CD4-positive, alpha-beta memory T cell (primary cell): ENCODE data around the gene GMDS. TPM values are rescaled to one million over a fixed set of nuclear protein-coding genes. Genes with fewer than 3 reads are reported as not detected.

Experiments used
- CTCF ChIA-PET: fragments of 350-600 bp; sonication (Branson Sonifier 250); formaldehyde crosslinking; loops from one replicate; lab custom pipeline; 2021; ENCODE audit warnings: inconsistent platforms; ENCODE audit not compliant: partially characterized antibody; lab: Charles Lee
- POLR2A ChIA-PET: fragments of 350-600 bp; sonication (Branson Sonifier 250); formaldehyde crosslinking; loops from one replicate; lab custom pipeline; 2021; ENCODE audit not compliant: partially characterized antibody; lab: Charles Lee
- DNase-seq, 5 donors: peaks; one replicate each; pipeline versions ENCODE4 v3.0.0 to v3.0.0-alpha.2; 2020 to 2022; ENCODE audit warnings: mixed read lengths in 1 of 5
- H3K27ac ChIP-seq: one replicate; pipeline ENCODE4 v1.7.0; 2013; ENCODE audit warnings: low read depth, low read length
- H3K27me3 ChIP-seq: 2 replicates; pipeline ENCODE4 v1.7.0; 2013; ENCODE audit warnings: mild to moderate bottlenecking, low read length, moderate library complexity; ENCODE audit not compliant: insufficient read depth
- H3K36me3 ChIP-seq: 2 replicates; pipeline ENCODE4 v1.7.0; 2013; ENCODE audit warnings: mild to moderate bottlenecking, low read length, moderate library complexity; ENCODE audit not compliant: insufficient read depth
- H3K4me1 ChIP-seq: 2 replicates; pipeline ENCODE4 v1.7.0; 2013; ENCODE audit warnings: mild to moderate bottlenecking, low read length, moderate library complexity; ENCODE audit not compliant: insufficient read depth
- H3K4me3 ChIP-seq, 2 donors: one replicate each; pipeline ENCODE4 v1.7.0; 2013; ENCODE audit warnings: low read length in 2 of 2, mild to moderate bottlenecking in 1 of 2
- H3K9me3 ChIP-seq, 2 donors: one replicate each; pipeline ENCODE4 v1.7.0; 2013; ENCODE audit warnings: low read length in 2 of 2, control low read depth in 1 of 2; ENCODE audit not compliant: control insufficient read depth in 1 of 2
- H3K27ac Mint-ChIP-seq, 7 donors: one replicate each; pipeline ENCODE4 v1.8.0; 2020 to 2021; ENCODE audit warnings: mixed read lengths in 7 of 7, mild to moderate bottlenecking in 6 of 7, inconsistent platforms in 3 of 7, moderate library complexity in 3 of 7
- H3K27me3 Mint-ChIP-seq, 2 donors: one replicate each; pipeline ENCODE4 v1.8.0; 2020 to 2021; ENCODE audit warnings: mixed read lengths in 2 of 2
- H3K36me3 Mint-ChIP-seq, 2 donors: one replicate each; pipeline ENCODE4 v1.8.0; 2020 to 2021; ENCODE audit warnings: mixed read lengths in 2 of 2, inconsistent platforms in 1 of 2, mild to moderate bottlenecking in 1 of 2
- H3K4me1 Mint-ChIP-seq, 4 donors: one replicate each; pipeline ENCODE4 v1.8.0; 2020 to 2021; ENCODE audit warnings: mixed read lengths in 4 of 4, mild to moderate bottlenecking in 1 of 4
- H3K4me3 Mint-ChIP-seq, 8 donors: one replicate each; pipeline ENCODE4 v1.8.0; 2020 to 2021; ENCODE audit warnings: mixed read lengths in 8 of 8, mild to moderate bottlenecking in 7 of 8, moderate library complexity in 6 of 8, inconsistent platforms in 3 of 8
- H3K9me3 Mint-ChIP-seq, 8 donors: one replicate each; pipeline ENCODE4 v1.8.0; 2020 to 2021; ENCODE audit warnings: mixed read lengths in 8 of 8, mild to moderate bottlenecking in 5 of 8, inconsistent platforms in 3 of 8, moderate library complexity in 1 of 8
- intact Hi-C: fragments of 100-400 bp; cut with micrococcal nuclease; formaldehyde crosslinking; loops from one replicate; pipeline ENCODE4 v1.15.1; 2023
- polyA plus RNA-seq, 2 donors: library from polyadenylated mRNA; unstranded; fragments of 300-500 nt; fragmentation: Illumina TruSeq; gene quantifications; one replicate each; pipeline ENCODE4 v1.2.3, GENCODE V29; 2021
- total RNA-seq, 2 experiments: library from RNA; stranded (reverse); gene quantifications; one replicate each; pipeline ENCODE4 v1.2.3, GENCODE V29; 2021

Gene GMDS
- total RNA-seq: 10 to 100 TPM; 12.1 to 13.9 TPM
- 10 to 100 TPM; 16.5 to 24.0 TPM for polyA plus RNA-seq

- Histone ChIP-seq H3K27me3 (no peaks in the 10 kb centered on the region), H3K36me3 (no peaks in the 10 kb centered on the region), H3K4me1 (peaks cover 22% of the 10 kb centered on the region), H3K27ac (peak within 1 kb of the TSS; percentile 91), H3K9me3 (no peaks in the 10 kb centered on the region), H3K4me3 (peak within 1 kb of the TSS; percentile 82 to 91)
- no peaks in the 10 kb centered on the region for H3K9me3 Mint-ChIP-seq
- ChIA-PET POLR2A (interaction anchor here (1.2 kb wide), 1 partner anchor 1776 kb away, joined by 4 read pairs; a partner anchor contains a TSS), CTCF (interaction anchor here (1.0 kb wide), 1 partner anchor 650 kb away, joined by 3 read pairs; no protein-coding TSS in a partner anchor)
- H3K4me3 Mint-ChIP-seq: peak within 1 kb of the TSS; percentile 92 to 97 (median 93)
- peak; percentile 75 to 83 (median 80) for DNase-seq
- peaks cover 31 to 53% (median 40%) of the 10 kb centered on the region in 4 donors for H3K4me1 Mint-ChIP-seq
- no peaks in the 10 kb centered on the region for H3K27me3 Mint-ChIP-seq
- H3K36me3 Mint-ChIP-seq: peaks cover 12 to 24% of the 10 kb centered on the region in 2 donors
- peak within 1 kb of the TSS; percentile 94 to 98 (median 96) for H3K27ac Mint-ChIP-seq
- intact Hi-C loops: no loop called here
These were observed at the start of gene GMDS for GRCh38 chr6:2245103-2245876. TSS of gene GMDS (minus strand) at chr6:2245605.

- no peaks in the 10 kb centered on the region for H3K9me3 ChIP-seq
- Mint-ChIP-seq H3K4me1 (no peaks in the 10 kb centered on the region), H3K9me3 (peaks cover 0 to 78% (median 68%) of the 10 kb centered on the region in 8 donors), H3K27ac (no peak overlapping the region), H3K27me3 (no peaks in the 10 kb centered on the region), H3K4me3 (no peak overlapping the region), H3K36me3 (peaks cover 32 to 45% of the 10 kb centered on the region in 2 donors)
- H3K27ac ChIP-seq: no peak overlapping the region
- ChIA-PET CTCF (no interaction called here), POLR2A (no interaction called here)
- no peaks in the 10 kb centered on the region for H3K36me3 ChIP-seq
- intact Hi-C loops: no loop called here
- no peak for DNase-seq
- H3K27me3 ChIP-seq: no peaks in the 10 kb centered on the region
- no peak overlapping the region for H3K4me3 ChIP-seq
- H3K4me1 ChIP-seq: no peaks in the 10 kb centered on the region
These were observed 40.1 kb upstream of the GMDS start for GRCh38 chr6:2285510-2285909.

- no peak overlapping the region for H3K27ac Mint-ChIP-seq
- H3K4me3 Mint-ChIP-seq: no peak overlapping the region
- Histone ChIP-seq H3K36me3 (no peaks in the 10 kb centered on the region), H3K27ac (no peak overlapping the region), H3K9me3 (no peaks in the 10 kb centered on the region), H3K4me1 (no peaks in the 10 kb centered on the region), H3K4me3 (no peak overlapping the region), H3K27me3 (no peaks in the 10 kb centered on the region)
- intact Hi-C loops: no loop called here
- peaks cover 0 to 2% (median 0%) of the 10 kb centered on the region in 4 donors for H3K4me1 Mint-ChIP-seq
- POLR2A ChIA-PET: no interaction called here
- H3K36me3 Mint-ChIP-seq: peaks cover 78% of the 10 kb centered on the region in 2 donors
- peaks cover 6 to 37% (median 28%) of the 10 kb centered on the region in 8 donors for H3K9me3 Mint-ChIP-seq
- CTCF ChIA-PET: no interaction called here
- H3K27me3 Mint-ChIP-seq: no peaks in the 10 kb centered on the region
- no peak for DNase-seq
These were observed 30.5 kb upstream of the GMDS start for GRCh38 chr6:2275892-2276242.

- Histone ChIP-seq H3K4me3 (no peak overlapping the region), H3K9me3 (no peaks in the 10 kb centered on the region), H3K27me3 (no peaks in the 10 kb centered on the region), H3K27ac (no peak overlapping the region), H3K4me1 (no peaks in the 10 kb centered on the region), H3K36me3 (no peaks in the 10 kb centered on the region)
- Mint-ChIP-seq H3K27ac (no peak overlapping the region), H3K4me3 (no peak overlapping the region), H3K36me3 (peaks cover 78 to 79% of the 10 kb centered on the region in 2 donors), H3K4me1 (peaks cover 0 to 2% (median 0%) of the 10 kb centered on the region in 4 donors), H3K27me3 (no peaks in the 10 kb centered on the region), H3K9me3 (peaks cover 6 to 32% (median 23%) of the 10 kb centered on the region in 8 donors)
- DNase-seq: no peak
- intact Hi-C loops: no loop called here
- POLR2A ChIA-PET: no interaction called here
- CTCF ChIA-PET: no interaction called here
These were observed 29.8 kb upstream of the GMDS start for GRCh38 chr6:2274981-2275891.

GRCh38 chr6:2272696-2273095 is 27.3 kb upstream of the GMDS start:
- Mint-ChIP-seq H3K36me3 (peaks cover 69 to 72% of the 10 kb centered on the region in 2 donors), H3K27me3 (no peaks in the 10 kb centered on the region), H3K4me1 (peaks cover 0 to 2% (median 0%) of the 10 kb centered on the region in 4 donors), H3K9me3 (peaks cover 0 to 8% (median 2%) of the 10 kb centered on the region in 8 donors), H3K4me3 (no peak overlapping the region), H3K27ac (peak overlapping the region in 2 of 7 donors; percentile 17 to 46)
- DNase-seq: no peak
- Histone ChIP-seq H3K27ac (no peak overlapping the region), H3K36me3 (no peaks in the 10 kb centered on the region), H3K4me3 (no peak overlapping the region), H3K4me1 (no peaks in the 10 kb centered on the region), H3K27me3 (no peaks in the 10 kb centered on the region), H3K9me3 (no peaks in the 10 kb centered on the region)
- POLR2A ChIA-PET: no interaction called here
- intact Hi-C loops: no loop called here
- CTCF ChIA-PET: no interaction called here

GRCh38 chr6:2270054-2270453 is 24.6 kb upstream of the GMDS start:
- Mint-ChIP-seq H3K4me1 (peaks cover 0 to 2% (median 0%) of the 10 kb centered on the region in 4 donors), H3K36me3 (peaks cover 71 to 72% of the 10 kb centered on the region in 2 donors), H3K9me3 (peaks cover 0 to 5% (median 0%) of the 10 kb centered on the region in 8 donors), H3K27ac (no peak overlapping the region), H3K27me3 (no peaks in the 10 kb centered on the region), H3K4me3 (no peak overlapping the region)
- POLR2A ChIA-PET: no interaction called here
- Histone ChIP-seq H3K36me3 (no peaks in the 10 kb centered on the region), H3K4me1 (no peaks in the 10 kb centered on the region), H3K27me3 (no peaks in the 10 kb centered on the region), H3K27ac (no peak overlapping the region), H3K9me3 (no peaks in the 10 kb centered on the region), H3K4me3 (no peak overlapping the region)
- no peak for DNase-seq
- intact Hi-C loops: no loop called here
- CTCF ChIA-PET: interaction anchor here (0.8 kb wide), 1 partner anchor 10 kb away, joined by 3 read pairs; no protein-coding TSS in a partner anchor

GRCh38 chr6:2266841-2267240 is 21.4 kb upstream of the GMDS start:
- H3K4me1 Mint-ChIP-seq: peaks cover 0 to 5% (median 2%) of the 10 kb centered on the region in 4 donors
- intact Hi-C loops: no loop called here
- no peaks in the 10 kb centered on the region for H3K36me3 ChIP-seq

More at GRCh38 chr6:2266841-2267240, 21.4 kb upstream of the GMDS start:
- Histone ChIP-seq H3K27ac (no peak overlapping the region), H3K4me3 (no peak overlapping the region), H3K9me3 (no peaks in the 10 kb centered on the region), H3K4me1 (no peaks in the 10 kb centered on the region), H3K27me3 (no peaks in the 10 kb centered on the region)
- POLR2A ChIA-PET: no interaction called here
- no peaks in the 10 kb centered on the region for H3K27me3 Mint-ChIP-seq
- DNase-seq: no peak
- CTCF ChIA-PET: no interaction called here
- H3K27ac Mint-ChIP-seq: no peak overlapping the region
- H3K9me3 Mint-ChIP-seq: peaks cover 0 to 2% (median 0%) of the 10 kb centered on the region in 8 donors
- H3K4me3 Mint-ChIP-seq: no peak overlapping the region
- peaks cover 63 to 64% of the 10 kb centered on the region in 2 donors for H3K36me3 Mint-ChIP-seq
